Loucy (cell line): Measurements from ENCODE around the gene BAIAP3.

Source experiments
- H2AFZ ChIP-seq: fragments of 200-600 bp; sonication (generic); 2 replicates; pipeline ENCODE4 v1.6.0; 2016; ENCODE audit warnings: antibody characterized with exemption, mild to moderate bottlenecking, low read length, moderate library complexity
- H3F3A ChIP-seq: fragments of 200-600 bp; 2 replicates; pipeline ENCODE4 v1.6.0; 2016; ENCODE audit warnings: antibody characterized with exemption, low read depth, mild to moderate bottlenecking
- H3K27me3 ChIP-seq: fragments of 200-600 bp; sonication (generic); 2 replicates; pipeline ENCODE4 v1.6.1; 2014; ENCODE audit warnings: low read length, mild to moderate bottlenecking; ENCODE audit not compliant: insufficient read depth, poor library complexity, severe bottlenecking
- H3K36me3 ChIP-seq: fragments of 200-600 bp; sonication (generic); 2 replicates; pipeline ENCODE4 v1.6.1; 2016; ENCODE audit warnings: low read length; ENCODE audit not compliant: insufficient read depth
- H3K4me1 ChIP-seq: fragments of 200-600 bp; sonication (generic); 2 replicates; pipeline ENCODE4 v1.5.1; 2014; ENCODE audit warnings: low read length, mild to moderate bottlenecking; ENCODE audit not compliant: insufficient read depth, poor library complexity, severe bottlenecking
- H3K4me2 ChIP-seq: fragments of 200-600 bp; sonication (generic); 2 replicates; pipeline ENCODE4 v1.6.0; 2014; ENCODE audit warnings: antibody characterized with exemption, low read length, low read depth, mild to moderate bottlenecking; ENCODE audit not compliant: poor library complexity, severe bottlenecking
- H3K4me3 ChIP-seq: fragments of 200-600 bp; sonication (generic); 2 replicates; pipeline ENCODE4 v1.5.1; 2014; ENCODE audit warnings: low read length, mild to moderate bottlenecking, mixed read lengths; ENCODE audit not compliant: poor library complexity, severe bottlenecking
- H3K79me2 ChIP-seq: fragments of 200-600 bp; sonication (generic); 2 replicates; pipeline ENCODE4 v1.6.1; 2014; ENCODE audit warnings: low read length; ENCODE audit not compliant: insufficient read depth
- H3K9ac ChIP-seq: fragments of 200-600 bp; sonication (generic); 2 replicates; pipeline ENCODE4 v1.6.0; 2014; ENCODE audit warnings: mild to moderate bottlenecking, low read depth, low read length, moderate library complexity; ENCODE audit not compliant: poor library complexity, severe bottlenecking
- H3K9me2 ChIP-seq: fragments of 200-600 bp; sonication (generic); replicated peaks from 2 replicates; pipeline ENCODE4 v1.6.1; 2016; ENCODE audit warnings: low read depth, low read length, mixed read lengths
- H3K9me3 ChIP-seq: fragments of 200-600 bp; sonication (generic); 2 replicates; pipeline ENCODE4 v1.6.1; 2014; ENCODE audit warnings: mild to moderate bottlenecking, antibody characterized with exemption, low read length, low read depth; ENCODE audit not compliant: insufficient read depth
- H4K20me1 ChIP-seq: fragments of 200-600 bp; sonication (generic); 2 replicates; pipeline ENCODE4 v1.6.0; 2014; ENCODE audit warnings: antibody characterized with exemption, low read length, mild to moderate bottlenecking; ENCODE audit not compliant: insufficient read depth, poor library complexity, severe bottlenecking
- CTCF ChIP-seq: fragments of 200-600 bp; sonication (generic); conservative IDR thresholded peaks from 2 replicates; pipeline ENCODE4 v1.5.1; 2014; ENCODE audit warnings: mild to moderate bottlenecking, antibody characterized with exemption, low read length
- EZH2phosphoT487 ChIP-seq: fragments of 200-600 bp; IDR thresholded peaks from 2 replicates; pipeline ENCODE4 v1.6.1; 2018; ENCODE audit warnings: antibody characterized with exemption, mild to moderate bottlenecking, moderate library complexity, borderline replicate concordance

Gene BAIAP3

GRCh38 chr16:1320097-1320496, 13.3 kb upstream of the BAIAP3 start:
- H3K36me3 ChIP-seq = peaks cover 45% of the 10 kb centered on the region; the same call in 1 of the 2 replicates

GRCh38 chr16:1320658-1321240, 12.7 kb upstream of the BAIAP3 start:
- Histone ChIP-seq H3K9ac (no peak overlapping the region), H3K9me2 (no peaks in the 10 kb centered on the region), H2AFZ (no peak overlapping the region), H4K20me1 (peaks cover 4% of the 10 kb centered on the region), H3K36me3 (peaks cover 39% of the 10 kb centered on the region; the same call in 1 of the 2 replicates), H3F3A (no peaks in the 10 kb centered on the region), H3K79me2 (no peaks in the 10 kb centered on the region), H3K4me3 (no peak overlapping the region), H3K27me3 (no peaks in the 10 kb centered on the region), H3K4me1 (no peaks in the 10 kb centered on the region), H3K9me3 (no peaks in the 10 kb centered on the region), H3K4me2 (no peak overlapping the region)
- TF ChIP-seq CTCF = no peak
- no peak for TF ChIP-seq EZH2phosphoT487

More at GRCh38 chr16:1320097-1320496, 13.3 kb upstream of the BAIAP3 start:
- no peak for TF ChIP-seq CTCF
- TF ChIP-seq EZH2phosphoT487 = no peak
- H2AFZ ChIP-seq = no peak overlapping the region
- no peaks in the 10 kb centered on the region for H3F3A ChIP-seq
- H3K9me3 ChIP-seq = no peaks in the 10 kb centered on the region
- no peaks in the 10 kb centered on the region for H3K9me2 ChIP-seq
- no peaks in the 10 kb centered on the region for H3K4me1 ChIP-seq
- no peak overlapping the region for H3K4me3 ChIP-seq
- no peak overlapping the region for H3K9ac ChIP-seq
- H3K79me2 ChIP-seq = peaks cover 2% of the 10 kb centered on the region; the same call in 1 of the 2 replicates
- no peaks in the 10 kb centered on the region for H3K27me3 ChIP-seq
- peaks cover 10% of the 10 kb centered on the region for H4K20me1 ChIP-seq
- H3K4me2 ChIP-seq = no peak overlapping the region

- TF ChIP-seq CTCF (no peak), EZH2phosphoT487 (no peak)
- Histone ChIP-seq H3F3A (no peaks in the 10 kb centered on the region), H3K4me3 (no peak overlapping the region), H3K27me3 (no peaks in the 10 kb centered on the region), H4K20me1 (no peaks in the 10 kb centered on the region), H3K9ac (no peak overlapping the region), H3K4me1 (no peaks in the 10 kb centered on the region), H3K79me2 (no peaks in the 10 kb centered on the region), H3K4me2 (no peak overlapping the region), H2AFZ (no peak overlapping the region), H3K9me2 (no peaks in the 10 kb centered on the region), H3K9me3 (no peaks in the 10 kb centered on the region), H3K36me3 (peaks cover 23% of the 10 kb centered on the region; the same call in 1 of the 2 replicates)
Measured at GRCh38 chr16:1322407-1322806, 11.0 kb upstream of the BAIAP3 start.
